ENCODE measurements around the gene CELF5.
"Not testable (repeated sequence)": the region's sequence is repeated elsewhere in the genome, so short reads cannot be mapped to it uniquely, and the experiment has no call there.

CELF5 gene

DNA sequence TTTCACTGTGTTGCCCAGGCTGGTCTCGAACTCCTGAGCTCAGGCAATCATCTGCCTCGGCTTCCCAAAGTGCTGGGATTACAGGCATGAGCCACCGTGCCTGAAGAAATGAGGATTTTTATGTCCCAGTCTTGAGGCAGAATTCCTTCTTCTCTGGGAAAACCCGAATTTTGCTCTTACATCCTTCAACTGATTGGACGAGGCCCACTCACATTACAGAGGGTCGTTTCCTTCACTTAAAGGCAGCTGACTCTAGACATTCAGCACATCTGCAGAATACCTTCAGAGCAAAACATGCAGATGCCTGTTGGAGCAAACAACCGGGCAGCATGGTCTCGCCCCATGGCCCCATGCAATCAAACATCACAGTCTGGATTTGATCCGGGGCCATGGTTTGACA, 105.6 kb downstream of the CELF5 start:
- DNase-seq: no peak

DNA sequence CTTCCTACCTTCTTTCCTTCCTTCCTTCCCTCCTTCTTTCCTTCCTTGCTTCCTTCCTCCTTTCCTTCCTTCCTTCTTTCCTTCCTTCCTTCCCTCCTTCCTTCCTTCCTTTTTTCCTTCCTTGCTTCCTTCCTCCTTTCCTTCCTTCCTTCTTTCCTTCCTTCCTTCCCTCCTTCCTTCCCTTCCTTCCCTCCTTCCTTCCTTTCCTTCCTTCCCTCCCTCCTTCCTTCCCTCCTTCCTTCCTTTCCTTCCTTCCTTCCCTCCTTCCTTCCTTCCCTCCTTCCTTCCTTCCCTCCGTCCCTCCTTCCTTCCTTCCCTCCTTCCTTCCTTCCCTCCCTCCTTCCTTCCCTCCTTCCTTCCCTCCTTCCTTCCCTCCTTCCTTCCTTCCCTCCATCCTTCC, 107.8 kb downstream of the CELF5 start:
- not testable (repeated sequence) for DNase-seq

- no peak for DNase-seq
These were observed 108.6 kb downstream of the CELF5 start for GRCh38 chr19:3333020-3333583.

- no peak for DNase-seq
These were observed 109.2 kb downstream of the CELF5 start for GRCh38 chr19:3333662-3334061.

DNA sequence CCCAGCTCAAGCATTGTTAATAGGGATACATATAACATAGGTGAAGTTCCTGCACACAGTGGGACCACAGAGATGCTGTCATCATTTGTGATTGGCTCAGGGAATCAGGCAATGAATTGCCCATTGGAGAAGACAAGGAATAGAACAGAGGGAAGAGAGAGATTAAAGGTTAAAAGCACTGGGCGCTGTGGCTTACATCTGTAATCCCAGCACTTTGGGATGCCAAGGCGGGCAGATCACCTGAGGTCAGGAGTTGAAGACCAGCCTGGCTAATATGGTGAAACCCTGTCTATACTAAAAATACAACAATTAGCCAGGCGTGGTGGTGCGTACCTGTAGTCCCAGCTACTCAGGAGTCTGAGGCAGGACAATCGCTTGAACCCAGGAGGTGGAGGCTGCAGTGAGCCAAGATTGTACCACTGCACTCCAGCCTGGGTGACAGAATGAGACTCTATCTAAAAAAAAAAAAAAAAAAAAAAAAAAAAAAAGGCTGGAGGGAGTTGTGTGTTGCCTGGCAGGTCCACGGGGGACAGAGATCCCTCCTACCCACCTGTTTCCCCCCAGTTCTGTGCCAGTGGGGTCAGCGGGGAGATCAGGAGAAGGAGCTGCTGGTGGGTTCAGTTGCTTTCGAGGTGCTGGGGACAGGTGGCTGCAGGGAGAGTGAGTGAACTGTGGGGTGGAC, 110.4 kb downstream of the CELF5 start:
- not testable (repeated sequence) for DNase-seq

GRCh38 chr19:3335431-3336350, 111.2 kb downstream of the CELF5 start:
- no peak for DNase-seq

DNA sequence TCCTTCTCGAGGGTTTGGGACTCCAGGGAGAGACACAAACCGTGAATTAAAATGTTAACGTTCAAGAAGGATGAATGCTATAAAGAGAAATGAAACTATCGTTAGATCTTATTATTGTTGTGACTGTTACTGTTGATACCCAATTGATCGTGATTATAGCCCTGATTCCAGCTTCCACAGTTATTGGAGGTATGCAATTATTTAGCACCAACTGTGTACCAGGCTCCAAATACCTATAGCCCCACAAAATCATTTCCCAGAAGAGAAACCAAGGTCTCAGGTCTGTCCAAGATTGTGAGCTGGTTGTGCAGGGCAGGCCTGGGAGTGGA, 111.9 kb downstream of the CELF5 start:
- no peak for DNase-seq

DNA sequence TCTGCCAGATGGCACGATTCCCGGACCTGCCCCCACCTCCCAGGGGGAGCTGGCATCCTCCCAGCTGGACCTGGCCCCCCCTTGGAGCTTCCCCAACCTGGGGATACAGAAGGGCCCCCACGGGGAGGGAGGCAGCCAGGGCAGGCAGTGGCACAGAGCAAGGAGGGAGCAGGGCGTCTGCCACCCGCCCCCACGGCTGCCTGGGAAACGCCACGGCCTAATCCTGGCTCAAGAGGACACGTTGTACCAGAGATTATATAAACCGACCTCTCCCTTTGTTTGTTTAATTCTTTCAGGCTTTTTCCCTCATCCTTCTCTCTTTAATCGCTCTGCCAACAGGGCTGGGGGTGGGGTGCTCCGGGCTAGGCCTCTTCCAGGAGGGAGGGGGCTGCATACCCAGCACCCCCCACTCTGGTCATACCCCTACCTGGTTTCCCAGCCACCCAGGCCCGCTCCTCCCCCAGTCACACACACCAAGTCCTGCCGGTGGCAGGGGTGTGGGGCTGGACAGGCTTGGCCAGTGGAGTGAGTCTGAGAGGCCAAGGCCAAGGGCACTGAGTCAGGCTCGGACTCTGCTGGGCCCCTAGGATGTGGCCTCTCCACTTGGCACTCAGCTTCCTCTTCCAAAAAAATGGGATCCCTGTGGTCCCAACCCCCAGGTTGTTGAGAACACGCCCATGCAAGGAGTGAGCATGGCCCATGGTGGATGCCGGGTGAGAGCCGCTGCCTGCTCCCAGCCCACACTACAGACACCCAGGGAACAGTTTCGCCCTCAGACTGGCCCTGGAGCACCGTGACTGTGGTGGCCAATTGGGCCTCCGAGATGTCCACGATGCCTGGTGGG, 112.4 kb downstream of the CELF5 start:
- no peak for DNase-seq

DNA sequence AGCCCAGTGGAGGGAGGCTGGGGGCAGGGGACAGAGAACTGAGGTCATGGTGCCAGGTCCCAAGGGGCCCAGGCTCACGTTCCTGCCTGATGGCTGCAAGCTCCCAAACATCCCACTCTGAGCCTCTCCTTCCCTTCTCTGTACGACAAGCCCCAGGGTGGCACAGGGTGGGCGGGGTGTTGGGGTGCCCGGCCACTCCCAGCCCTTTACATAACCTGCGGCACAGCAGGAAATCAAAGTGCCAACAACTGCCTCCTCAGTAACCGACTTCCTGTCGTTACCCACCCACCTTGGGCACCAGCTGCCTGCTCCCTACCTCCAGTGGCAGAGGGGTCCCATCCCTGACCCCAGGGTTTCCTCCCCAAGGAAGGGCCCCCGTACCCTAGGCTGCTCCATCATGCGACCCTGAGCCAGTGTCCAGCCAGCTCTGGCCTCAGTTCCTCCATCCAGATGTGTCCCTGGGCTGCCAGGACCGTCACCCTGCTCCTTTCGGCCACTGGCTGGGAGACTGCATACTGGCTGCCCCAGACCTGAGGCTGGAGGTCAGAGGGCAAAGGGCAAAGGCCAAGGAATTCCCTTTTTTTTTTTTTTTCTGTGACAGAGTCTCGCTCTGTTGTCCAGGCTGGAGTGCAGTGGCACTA, 114.2 kb downstream of the CELF5 start:
- DNase-seq: peak; percentile 77

GRCh38 chr19:3340340-3340739, 115.9 kb downstream of the CELF5 start:
- no peak for DNase-seq

GRCh38 chr19:3342246-3342645, 117.8 kb downstream of the CELF5 start:
- DNase-seq: no peak

- not testable (repeated sequence) for DNase-seq
These were observed 118.5 kb downstream of the CELF5 start for GRCh38 chr19:3342962-3343361.

DNA sequence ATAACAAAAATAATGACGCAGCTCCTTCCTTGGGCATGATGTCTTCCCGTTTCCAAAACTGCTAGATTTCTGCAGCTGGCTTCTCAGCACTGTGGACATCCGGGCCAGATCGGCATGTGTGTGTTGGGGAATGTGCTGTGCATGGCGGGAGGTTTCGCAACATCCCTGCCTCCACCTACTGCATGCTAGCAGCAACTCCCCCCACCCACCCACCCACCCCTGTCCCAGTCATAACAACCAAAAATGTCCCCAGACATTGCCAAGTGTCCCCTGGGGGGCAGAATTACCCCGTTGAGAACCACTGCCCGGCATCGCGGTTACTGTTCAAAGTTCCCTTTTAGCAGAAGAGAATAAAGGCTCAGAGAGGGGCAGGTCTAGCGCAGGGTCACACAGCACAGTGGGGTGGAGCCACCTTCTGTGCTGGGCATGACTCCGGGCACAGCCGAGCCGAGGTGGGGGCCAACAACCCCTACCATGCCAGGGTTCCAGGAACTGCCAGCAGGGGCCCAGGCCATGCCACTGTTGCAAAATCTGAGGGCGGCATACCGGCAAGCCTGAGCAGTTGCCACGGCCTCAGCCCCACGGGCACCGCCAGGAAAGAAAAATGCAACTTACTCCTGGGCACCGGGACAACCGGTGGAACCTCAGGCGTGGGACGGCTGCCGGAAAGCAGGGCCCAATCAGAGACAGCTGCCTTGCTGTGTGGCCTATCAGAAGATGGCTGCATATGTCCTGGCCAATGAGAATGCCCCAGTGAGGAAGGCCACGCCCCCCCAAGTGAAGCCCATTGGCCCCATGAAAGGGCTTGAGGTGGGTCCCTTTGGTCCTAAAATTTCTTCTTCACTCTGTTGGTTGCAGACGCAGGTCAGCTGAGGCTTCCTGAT, 119.4 kb downstream of the CELF5 start:
- peak; percentile 65 for DNase-seq

- DNase-seq: no peak
These were observed 120.4 kb downstream of the CELF5 start for GRCh38 chr19:3344608-3345598.

DNA sequence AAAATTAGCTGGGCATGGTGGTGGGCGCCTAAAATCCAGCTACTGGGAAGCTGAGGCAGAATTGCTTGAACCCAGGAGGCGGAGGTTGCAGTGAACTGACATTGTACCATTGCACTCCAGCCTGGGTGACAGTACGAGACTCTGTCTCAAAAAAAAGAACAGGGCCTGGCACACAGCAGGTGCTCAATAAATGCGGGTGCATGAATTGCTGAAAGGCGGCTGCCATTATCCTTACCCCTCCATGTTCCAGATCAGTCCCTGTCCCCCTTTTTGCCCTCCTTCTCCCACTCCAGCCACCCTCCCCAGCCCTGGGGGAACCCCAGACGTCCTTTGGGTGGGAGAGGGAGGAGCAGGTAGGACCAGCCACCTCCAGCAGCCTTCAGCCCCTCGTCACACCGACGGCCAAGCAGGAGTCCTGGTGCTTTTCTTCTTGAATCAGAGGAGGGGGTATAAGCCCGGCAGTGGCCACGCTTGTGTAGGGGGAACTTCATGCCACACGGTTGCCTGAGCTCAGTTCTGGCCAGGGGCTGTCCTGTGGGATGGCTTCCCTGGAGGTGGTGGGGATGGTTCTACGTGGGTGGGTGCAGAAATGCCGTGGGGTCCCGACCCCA, 121.5 kb downstream of the CELF5 start:
- DNase-seq: no peak

All from CD4-positive, alpha-beta T cell treated with Interleukin-12 subunit alpha and Interleukin-12 subunit beta, for 1 hour (primary cell).